GM10847 (cell line): ENCODE results near the gene PRPF8.
A peak's percentile ranks its signal among the peaks of the same experiment; 100 is the strongest.

Source experiments
- POLR2A ChIP-seq: IDR thresholded peaks from 2 replicates; pipeline ENCODE4 v1.6.1; 2011; ENCODE audit not compliant: insufficient read length; ENCODE audit errors: extremely low read depth

PRPF8 gene

GRCh38 chr17:1627182-1627981 lies 57.3 kb downstream of the PRPF8 start:
- TF ChIP-seq POLR2A, result no peak

- TF ChIP-seq POLR2A, result no peak
Measured at GRCh38 chr17:1626333-1626732, 58.3 kb downstream of the PRPF8 start.

- no peak for TF ChIP-seq POLR2A
Measured at GRCh38 chr17:1625581-1625980, 59.1 kb downstream of the PRPF8 start.

- TF ChIP-seq POLR2A, result no peak
Measured at GRCh38 chr17:1625053-1625452, 59.6 kb downstream of the PRPF8 start.

- TF ChIP-seq POLR2A, result no peak
Measured at GRCh38 chr17:1624650-1625049, 60.0 kb downstream of the PRPF8 start.

GRCh38 chr17:1623057-1623630 lies 61.5 kb downstream of the PRPF8 start:
- TF ChIP-seq POLR2A, result no peak

- TF ChIP-seq POLR2A, result no peak
Measured at GRCh38 chr17:1621273-1621954, 63.3 kb downstream of the PRPF8 start.

- TF ChIP-seq POLR2A, result no peak
Measured at GRCh38 chr17:1620486-1620885, 64.2 kb downstream of the PRPF8 start.

GRCh38 chr17:1617620-1618174 lies 67.0 kb downstream of the PRPF8 start:
- no peak for TF ChIP-seq POLR2A

GRCh38 chr17:1616101-1616500 lies 68.6 kb downstream of the PRPF8 start:
- TF ChIP-seq POLR2A, result no peak

- TF ChIP-seq POLR2A, result no peak
Measured at GRCh38 chr17:1612400-1612799, 72.3 kb downstream of the PRPF8 start.

- TF ChIP-seq POLR2A, result no peak
Measured at GRCh38 chr17:1611715-1612114, 73.0 kb downstream of the PRPF8 start.

GRCh38 chr17:1608676-1609075 lies 76.0 kb downstream of the PRPF8 start:
- no peak for TF ChIP-seq POLR2A

GRCh38 chr17:1607971-1608320 lies 76.7 kb downstream of the PRPF8 start:
- no peak for TF ChIP-seq POLR2A

- peak; percentile 21 for TF ChIP-seq POLR2A
Measured at GRCh38 chr17:1606352-1606985, 78.2 kb downstream of the PRPF8 start.
